DND-41 (cell line): ENCODE measurements around the gene XKR7.

Experiments
- ATAC-seq: fragments of 200-7000 bp; cut with Tn5 transposase; 3 replicates; pipeline ENCODE4 v1.9.1; 2021; ENCODE audit warnings: low read depth; ENCODE audit not compliant: insufficient read depth
- DNase-seq: peaks from one replicate; pipeline ENCODE4 v3.0.0-alpha.2; 2020
- H2AFZ ChIP-seq: 2 replicates; pipeline ENCODE4 v1.6.0; 2012; ENCODE audit warnings: low read depth, low read length
- H3K27ac ChIP-seq: 2 replicates; pipeline ENCODE4 v1.5.1; 2012; ENCODE audit warnings: low read length, inconsistent platforms
- H3K27me3 ChIP-seq: fragments of 200-600 bp; sonication (generic); 2 replicates; pipeline ENCODE4 v1.6.0; 2012; ENCODE audit warnings: low read length, mild to moderate bottlenecking, inconsistent platforms; ENCODE audit not compliant: insufficient read depth, poor library complexity
- H3K36me3 ChIP-seq: 2 replicates; pipeline ENCODE4 v1.5.1; 2012; ENCODE audit warnings: low read length, inconsistent platforms; ENCODE audit not compliant: insufficient read depth
- H3K4me1 ChIP-seq: 2 replicates; pipeline ENCODE4 v1.5.1; 2012; ENCODE audit warnings: mild to moderate bottlenecking, low read length; ENCODE audit not compliant: insufficient read depth
- H3K4me2 ChIP-seq: 2 replicates; pipeline ENCODE4 v1.6.0; 2012; ENCODE audit warnings: mild to moderate bottlenecking, moderate library complexity, low read length, inconsistent platforms; ENCODE audit not compliant: insufficient read depth
- H3K4me3 ChIP-seq, 2 experiments: fragments of 200-600 bp in 1 of 2; shearing (Covaris generic) in 1 of 2; 2 replicates each; pipeline ENCODE4 v1.5.1; 2012 to 2016; ENCODE audit warnings: inconsistent platforms in 2 of 2, low read length in 2 of 2, mild to moderate bottlenecking in 2 of 2, low read depth in 1 of 2, moderate library complexity in 1 of 2
- H3K79me2 ChIP-seq: 2 replicates; pipeline ENCODE4 v1.6.0; 2012; ENCODE audit warnings: low read length, inconsistent platforms; ENCODE audit not compliant: insufficient read depth
- H3K9ac ChIP-seq: 2 replicates; pipeline ENCODE4 v1.6.0; 2012; ENCODE audit warnings: low read depth, mild to moderate bottlenecking, inconsistent platforms, low read length, moderate library complexity
- H3K9me3 ChIP-seq: 2 replicates; pipeline ENCODE4 v1.5.1; 2012; ENCODE audit warnings: low read length, moderate library complexity, mild to moderate bottlenecking, inconsistent platforms; ENCODE audit not compliant: insufficient read depth, severe bottlenecking
- H4K20me1 ChIP-seq: 2 replicates; pipeline ENCODE4 v1.6.0; 2012; ENCODE audit warnings: low read length; ENCODE audit not compliant: insufficient read depth
- EZH2 ChIP-seq: IDR thresholded peaks from 3 replicates; pipeline ENCODE4 v1.6.1; 2012; ENCODE audit warnings: borderline replicate concordance, low read depth, mild to moderate bottlenecking, moderate library complexity, low read length, inconsistent platforms; ENCODE audit not compliant: severe bottlenecking
- TF ChIP-seq, protein P1 (sequence below): IDR thresholded peaks from 2 replicates; pipeline ENCODE4 v1.5.1; 2012; ENCODE audit warnings: borderline replicate concordance, low read length, moderate library complexity, mild to moderate bottlenecking; ENCODE audit not compliant: poor library complexity, severe bottlenecking; ENCODE audit errors: extremely low read depth

Gene XKR7

DNA sequence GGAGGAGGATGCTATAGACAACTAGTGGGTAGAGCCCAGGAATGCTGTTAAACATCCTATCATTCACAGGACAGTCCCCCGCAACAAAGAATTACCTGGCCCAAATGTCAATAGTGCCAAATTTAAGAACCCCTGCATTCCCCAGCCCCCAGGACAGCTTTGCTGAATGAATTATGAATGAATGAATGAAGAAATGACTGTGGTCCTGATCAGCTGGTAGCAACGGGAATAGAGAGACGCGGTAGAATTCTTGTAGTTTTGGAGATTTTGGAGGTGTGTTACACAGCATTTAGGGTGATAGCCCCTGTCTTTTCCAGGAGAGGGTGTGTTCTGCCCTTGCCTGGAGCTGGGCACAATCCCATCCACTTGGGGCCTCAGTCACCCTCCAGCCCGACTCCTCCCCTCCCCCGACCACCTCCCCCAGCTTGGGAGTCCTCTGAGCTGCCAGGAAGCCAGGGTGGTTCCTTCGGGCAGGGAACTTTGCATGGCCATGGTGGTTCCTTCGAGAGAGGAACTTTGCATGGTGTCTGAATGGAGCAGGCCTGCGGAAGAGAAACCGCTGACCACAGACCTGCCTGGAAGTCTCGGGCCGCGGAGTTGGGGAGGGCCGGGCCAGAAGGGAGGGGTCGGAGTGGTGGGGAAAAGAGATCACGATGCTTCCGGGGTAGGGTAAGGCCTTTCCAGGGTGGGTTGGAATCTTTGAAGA, 83.1 kb downstream of the XKR7 start:
- no peak overlapping the region for H3K9ac ChIP-seq
- peaks cover 3% of the 10 kb centered on the region for H3K27me3 ChIP-seq
- no peaks in the 10 kb centered on the region for H3K4me1 ChIP-seq
- no peaks in the 10 kb centered on the region for H3K36me3 ChIP-seq
- no peak overlapping the region for H3K27ac ChIP-seq
- DNase-seq (no peak), ATAC-seq (no peak)
- TF ChIP-seq, protein P1, sequence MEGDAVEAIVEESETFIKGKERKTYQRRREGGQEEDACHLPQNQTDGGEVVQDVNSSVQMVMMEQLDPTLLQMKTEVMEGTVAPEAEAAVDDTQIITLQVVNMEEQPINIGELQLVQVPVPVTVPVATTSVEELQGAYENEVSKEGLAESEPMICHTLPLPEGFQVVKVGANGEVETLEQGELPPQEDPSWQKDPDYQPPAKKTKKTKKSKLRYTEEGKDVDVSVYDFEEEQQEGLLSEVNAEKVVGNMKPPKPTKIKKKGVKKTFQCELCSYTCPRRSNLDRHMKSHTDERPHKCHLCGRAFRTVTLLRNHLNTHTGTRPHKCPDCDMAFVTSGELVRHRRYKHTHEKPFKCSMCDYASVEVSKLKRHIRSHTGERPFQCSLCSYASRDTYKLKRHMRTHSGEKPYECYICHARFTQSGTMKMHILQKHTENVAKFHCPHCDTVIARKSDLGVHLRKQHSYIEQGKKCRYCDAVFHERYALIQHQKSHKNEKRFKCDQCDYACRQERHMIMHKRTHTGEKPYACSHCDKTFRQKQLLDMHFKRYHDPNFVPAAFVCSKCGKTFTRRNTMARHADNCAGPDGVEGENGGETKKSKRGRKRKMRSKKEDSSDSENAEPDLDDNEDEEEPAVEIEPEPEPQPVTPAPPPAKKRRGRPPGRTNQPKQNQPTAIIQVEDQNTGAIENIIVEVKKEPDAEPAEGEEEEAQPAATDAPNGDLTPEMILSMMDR, result no peak
- no peak for TF ChIP-seq EZH2
- no peaks in the 10 kb centered on the region for H3K79me2 ChIP-seq
- no peaks in the 10 kb centered on the region for H3K9me3 ChIP-seq
- no peak overlapping the region for H2AFZ ChIP-seq
- no peak overlapping the region for H3K4me3 ChIP-seq
- H4K20me1 ChIP-seq, result no peaks in the 10 kb centered on the region
- no peak overlapping the region for H3K4me2 ChIP-seq

DNA sequence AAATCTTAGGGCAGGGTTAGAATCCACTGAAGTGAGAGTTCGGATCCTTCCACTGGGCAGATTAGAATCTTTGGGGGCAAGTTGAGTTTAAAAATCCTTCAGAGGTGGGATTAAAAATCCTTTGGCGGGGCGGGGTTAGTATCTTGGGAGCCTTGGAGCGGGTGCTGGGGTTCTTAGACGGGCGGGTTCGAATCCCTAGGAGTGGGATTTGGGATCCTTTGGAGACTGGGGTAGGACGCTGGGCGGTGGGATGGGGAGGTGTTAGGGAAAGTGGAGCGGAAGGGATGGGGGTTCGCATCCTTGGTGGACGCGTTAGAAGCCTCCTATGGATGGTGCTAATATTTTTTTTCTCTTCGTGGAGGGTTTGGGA, 83.8 kb downstream of the XKR7 start:
- no peak overlapping the region for H3K4me2 ChIP-seq
- H3K27me3 ChIP-seq, result peaks cover 3% of the 10 kb centered on the region
- H4K20me1 ChIP-seq, result no peaks in the 10 kb centered on the region
- H2AFZ ChIP-seq, result no peak overlapping the region
- no peaks in the 10 kb centered on the region for H3K36me3 ChIP-seq
- H3K79me2 ChIP-seq, result no peaks in the 10 kb centered on the region
- no peak for TF ChIP-seq EZH2
- TF ChIP-seq, protein P1, result no peak
- H3K4me1 ChIP-seq, result no peaks in the 10 kb centered on the region
- H3K9me3 ChIP-seq, result no peaks in the 10 kb centered on the region
- ATAC-seq (no peak), DNase-seq (no peak)
- no peak overlapping the region for H3K27ac ChIP-seq
- no peak overlapping the region for H3K4me3 ChIP-seq
- no peak overlapping the region for H3K9ac ChIP-seq

DNA sequence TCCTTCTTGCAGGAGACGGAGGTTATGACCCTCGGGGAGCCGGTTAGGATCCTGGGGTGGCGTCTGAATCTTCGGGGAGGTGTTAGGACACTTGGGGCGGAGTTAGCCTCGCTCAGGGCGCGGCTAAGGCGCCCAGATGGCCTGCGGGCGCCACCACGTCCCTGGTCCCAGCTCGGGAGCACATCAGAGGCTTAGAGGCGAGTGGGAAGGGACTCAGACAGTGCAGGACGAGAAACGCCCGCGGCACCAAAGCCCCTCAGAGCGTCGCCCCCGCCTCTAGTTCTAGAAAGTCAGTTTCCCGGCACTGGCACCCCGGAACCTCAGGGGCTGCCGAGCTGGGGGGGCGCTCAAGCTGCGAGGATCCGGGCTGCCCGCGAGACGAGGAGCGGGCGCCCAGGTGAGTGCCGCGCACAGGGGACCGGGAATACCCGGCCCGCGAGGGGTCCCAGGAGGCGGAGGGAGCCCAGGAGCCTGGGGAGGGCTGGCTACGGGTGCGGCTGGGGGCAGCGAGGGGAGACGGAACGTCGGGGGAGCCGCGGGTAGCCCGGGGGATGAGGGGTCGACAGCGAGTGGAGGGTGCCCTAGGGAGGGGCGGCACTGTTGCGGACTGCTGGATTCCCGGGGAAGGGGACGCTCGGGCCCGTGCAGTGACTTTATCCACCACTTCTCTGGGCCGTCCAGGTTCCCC, 84.3 kb downstream of the XKR7 start, which contains the start of gene HCK:
Gene HCK, plus strand, starts transcription at position 153 of the 688 bp plus-strand sequence.
- ATAC-seq (no peak), DNase-seq (no peak)
- no peaks in the 10 kb centered on the region for H3K4me1 ChIP-seq
- TF ChIP-seq EZH2, result no peak
- TF ChIP-seq, protein P1, result no peak
- H2AFZ ChIP-seq, result no peak within 1 kb of the TSS
- H3K4me2 ChIP-seq, result no peak within 1 kb of the TSS
- no peaks in the 10 kb centered on the region for H3K79me2 ChIP-seq
- no peaks in the 10 kb centered on the region for H3K9me3 ChIP-seq
- no peak within 1 kb of the TSS for H3K9ac ChIP-seq
- no peak within 1 kb of the TSS for H3K27ac ChIP-seq
- peaks cover 3% of the 10 kb centered on the region for H3K27me3 ChIP-seq
- no peaks in the 10 kb centered on the region for H3K36me3 ChIP-seq
- H4K20me1 ChIP-seq, result no peaks in the 10 kb centered on the region
- H3K4me3 ChIP-seq, result no peak within 1 kb of the TSS
